ENCODE data around the gene SLC3A2.
"Not testable (repeated sequence)": the region's sequence is repeated elsewhere in the genome, so short reads cannot be mapped to it uniquely, and the experiment has no call there.

Gene SLC3A2

DNA sequence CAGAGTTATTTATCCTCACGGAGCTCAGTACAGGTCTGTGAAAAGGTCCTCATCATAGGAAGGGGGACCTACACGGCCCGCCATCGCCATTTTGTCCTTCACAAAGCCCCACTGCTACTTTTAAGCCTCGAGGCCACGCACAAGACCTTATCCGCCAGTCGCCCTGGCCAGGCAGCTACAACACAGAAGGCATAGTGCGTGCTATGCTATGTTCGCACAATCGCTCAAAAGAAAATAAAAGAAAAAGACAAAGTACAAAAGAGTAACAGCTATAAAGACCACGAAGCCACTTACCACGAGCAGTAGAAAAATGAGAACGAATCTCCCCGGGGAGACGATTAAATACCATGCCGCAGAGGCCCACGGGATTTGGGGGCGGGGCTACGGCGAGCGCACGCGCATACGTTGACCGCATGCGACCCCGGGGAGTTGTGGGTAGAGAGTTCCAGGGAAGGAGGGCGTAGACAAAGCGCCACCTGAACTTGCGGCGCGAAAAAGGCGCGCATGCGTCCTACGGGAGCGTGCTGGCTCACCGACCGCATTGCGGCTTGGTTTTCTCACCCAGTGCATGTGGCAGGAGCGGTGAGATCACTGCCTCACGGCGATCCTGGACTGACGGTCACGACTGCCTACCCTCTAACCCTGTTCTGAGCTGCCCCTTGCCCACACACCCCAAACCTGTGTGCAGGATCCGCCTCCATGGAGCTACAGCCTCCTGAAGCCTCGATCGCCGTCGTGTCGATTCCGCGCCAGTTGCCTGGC is 24.9 kb upstream of the SLC3A2 start:
- peak overlapping the region; percentile 12 for H2AK5ac ChIP-seq (ENCODE audit: low read length)
- peak overlapping the region; percentile 88 for H3K4ac ChIP-seq (ENCODE audit: low read depth, low read length)
- peaks cover 73% of the 10 kb centered on the region for H3K79me2 ChIP-seq (ENCODE audit: control insufficient read depth, insufficient read depth, low read length)
- peak overlapping the region; percentile 82 for H3K18ac ChIP-seq (ENCODE audit: low read length)
- H2BK15ac ChIP-seq (replicated peaks; ENCODE audit: low read depth) = no peak overlapping the region
- H3K36me3 ChIP-seq (ENCODE audit: control insufficient read depth, insufficient read depth, low read length) = peaks cover 19% of the 10 kb centered on the region
- H4K5ac ChIP-seq (ENCODE audit: low read length) = no peak overlapping the region
- H3K23ac ChIP-seq (ENCODE audit: low read length) = peak overlapping the region; percentile 10
- no CpG with 5 or more reads among the region's 54 CpGs for WGBS (ENCODE audit: extremely low coverage, insufficient coverage, low lambda C conversion rate)
- no peak overlapping the region for H4K8ac ChIP-seq (ENCODE audit: low read depth, low read length)
- H3K4me3 ChIP-seq (ENCODE audit: low read length) = peak overlapping the region; percentile 59
- H3K79me1 ChIP-seq (ENCODE audit: low read length) = peaks cover 1% of the 10 kb centered on the region
- peak overlapping the region; percentile 21 for H3K4me2 ChIP-seq (ENCODE audit: low read length)
- peak overlapping the region; percentile 94 for H3K9ac ChIP-seq (ENCODE audit: low read length)
- peak; percentile 99 for DNase-seq
- peak overlapping the region; percentile 62 for H3K27ac ChIP-seq (ENCODE audit: low read depth, low read length)
- peaks cover 2% of the 10 kb centered on the region for H3K4me1 ChIP-seq (ENCODE audit: control insufficient read depth, low read depth, low read length)
- no peak overlapping the region for H2BK120ac ChIP-seq (ENCODE audit: low read depth, low read length)
- H3K27me3 ChIP-seq (ENCODE audit: insufficient read depth, low read length, poor library complexity) = no peaks in the 10 kb centered on the region
- peak overlapping the region; percentile 90 for H2BK5ac ChIP-seq (ENCODE audit: low read length)
- H3K56ac ChIP-seq (ENCODE audit: low read length) = peak overlapping the region; percentile 96

- Histone ChIP-seq H3K79me2 (ENCODE audit: control insufficient read depth, insufficient read depth, low read length) (peaks cover 80% of the 10 kb centered on the region), H3K9ac (ENCODE audit: low read length) (peak overlapping the region; percentile 94), H3K23ac (ENCODE audit: low read length) (peak overlapping the region; percentile 10), H2BK15ac (replicated peaks; ENCODE audit: low read depth) (no peak overlapping the region), H4K5ac (ENCODE audit: low read length) (no peak overlapping the region), H3K27me3 (ENCODE audit: insufficient read depth, low read length, poor library complexity) (no peaks in the 10 kb centered on the region), H2AK5ac (ENCODE audit: low read length) (peak overlapping the region; percentile 12), H3K79me1 (ENCODE audit: low read length) (peaks cover 1% of the 10 kb centered on the region), H3K4me3 (ENCODE audit: low read length) (peak overlapping the region; percentile 59), H2BK120ac (ENCODE audit: low read depth, low read length) (no peak overlapping the region), H3K56ac (ENCODE audit: low read length) (peak overlapping the region; percentile 96), H3K4ac (ENCODE audit: low read depth, low read length) (peak overlapping the region; percentile 87), H3K18ac (ENCODE audit: low read length) (peak overlapping the region; percentile 55), H2BK5ac (ENCODE audit: low read length) (peak overlapping the region; percentile 90), H3K4me2 (ENCODE audit: low read length) (peak overlapping the region; percentile 21), H4K8ac (ENCODE audit: low read depth, low read length) (no peak overlapping the region), H3K36me3 (ENCODE audit: control insufficient read depth, insufficient read depth, low read length) (peaks cover 19% of the 10 kb centered on the region), H3K4me1 (ENCODE audit: control insufficient read depth, low read depth, low read length) (peaks cover 5% of the 10 kb centered on the region), H3K27ac (ENCODE audit: low read depth, low read length) (peak overlapping the region; percentile 62)
- WGBS (ENCODE audit: extremely low coverage, insufficient coverage, low lambda C conversion rate) = no CpG with 5 or more reads among the region's 20 CpGs
- no peak for DNase-seq
Observed at GRCh38 chr11:62856333-62856895, 24.3 kb upstream of the SLC3A2 start.

- Histone ChIP-seq H2BK15ac (replicated peaks; ENCODE audit: low read depth) (no peak overlapping the region), H3K36me3 (ENCODE audit: control insufficient read depth, insufficient read depth, low read length) (peaks cover 15% of the 10 kb centered on the region), H3K4me2 (ENCODE audit: low read length) (peak overlapping the region; percentile 88), H3K4me3 (ENCODE audit: low read length) (peak overlapping the region; percentile 59), H3K27me3 (ENCODE audit: insufficient read depth, low read length, poor library complexity) (no peaks in the 10 kb centered on the region), H3K56ac (ENCODE audit: low read length) (peak overlapping the region; percentile 96), H2BK5ac (ENCODE audit: low read length) (peak overlapping the region; percentile 55), H3K9ac (ENCODE audit: low read length) (peak overlapping the region; percentile 94), H4K8ac (ENCODE audit: low read depth, low read length) (no peak overlapping the region), H3K4ac (ENCODE audit: low read depth, low read length) (peak overlapping the region; percentile 22), H3K79me2 (ENCODE audit: control insufficient read depth, insufficient read depth, low read length) (peaks cover 79% of the 10 kb centered on the region), H3K18ac (ENCODE audit: low read length) (peak overlapping the region; percentile 33), H2BK120ac (ENCODE audit: low read depth, low read length) (peak overlapping the region; percentile 45), H3K23ac (ENCODE audit: low read length) (no peak overlapping the region), H3K4me1 (ENCODE audit: control insufficient read depth, low read depth, low read length) (peaks cover 5% of the 10 kb centered on the region), H4K5ac (ENCODE audit: low read length) (no peak overlapping the region), H3K27ac (ENCODE audit: low read depth, low read length) (peak overlapping the region; percentile 51), H3K79me1 (ENCODE audit: low read length) (peaks cover 1% of the 10 kb centered on the region), H2AK5ac (ENCODE audit: low read length) (no peak overlapping the region)
- no peak for DNase-seq
- WGBS (ENCODE audit: extremely low coverage, insufficient coverage, low lambda C conversion rate) = no CpG with 5 or more reads among the region's 2 CpGs
Observed at GRCh38 chr11:62857541-62857982, 23.1 kb upstream of the SLC3A2 start.

GRCh38 chr11:62858201-62858600 is 22.5 kb upstream of the SLC3A2 start:
- Histone ChIP-seq H3K56ac (ENCODE audit: low read length) (peak overlapping the region; percentile 91), H4K5ac (ENCODE audit: low read length) (no peak overlapping the region), H2AK5ac (ENCODE audit: low read length) (peak overlapping the region; percentile 65), H3K79me1 (ENCODE audit: low read length) (peaks cover 1% of the 10 kb centered on the region), H4K8ac (ENCODE audit: low read depth, low read length) (no peak overlapping the region), H3K27me3 (ENCODE audit: insufficient read depth, low read length, poor library complexity) (no peaks in the 10 kb centered on the region), H3K36me3 (ENCODE audit: control insufficient read depth, insufficient read depth, low read length) (peaks cover 14% of the 10 kb centered on the region), H3K4me2 (ENCODE audit: low read length) (peak overlapping the region; percentile 88), H3K18ac (ENCODE audit: low read length) (no peak overlapping the region), H3K27ac (ENCODE audit: low read depth, low read length) (peak overlapping the region; percentile 16), H2BK15ac (replicated peaks; ENCODE audit: low read depth) (no peak overlapping the region), H3K23ac (ENCODE audit: low read length) (no peak overlapping the region), H3K4me1 (ENCODE audit: control insufficient read depth, low read depth, low read length) (peaks cover 5% of the 10 kb centered on the region), H3K4me3 (ENCODE audit: low read length) (peak overlapping the region; percentile 62), H3K9ac (ENCODE audit: low read length) (peak overlapping the region; percentile 94), H2BK120ac (ENCODE audit: low read depth, low read length) (no peak overlapping the region), H3K4ac (ENCODE audit: low read depth, low read length) (no peak overlapping the region), H2BK5ac (ENCODE audit: low read length) (peak overlapping the region; percentile 42), H3K79me2 (ENCODE audit: control insufficient read depth, insufficient read depth, low read length) (peaks cover 80% of the 10 kb centered on the region)
- DNase-seq = no peak
- WGBS (ENCODE audit: extremely low coverage, insufficient coverage, low lambda C conversion rate) = no CpG with 5 or more reads among the region's 7 CpGs

DNA sequence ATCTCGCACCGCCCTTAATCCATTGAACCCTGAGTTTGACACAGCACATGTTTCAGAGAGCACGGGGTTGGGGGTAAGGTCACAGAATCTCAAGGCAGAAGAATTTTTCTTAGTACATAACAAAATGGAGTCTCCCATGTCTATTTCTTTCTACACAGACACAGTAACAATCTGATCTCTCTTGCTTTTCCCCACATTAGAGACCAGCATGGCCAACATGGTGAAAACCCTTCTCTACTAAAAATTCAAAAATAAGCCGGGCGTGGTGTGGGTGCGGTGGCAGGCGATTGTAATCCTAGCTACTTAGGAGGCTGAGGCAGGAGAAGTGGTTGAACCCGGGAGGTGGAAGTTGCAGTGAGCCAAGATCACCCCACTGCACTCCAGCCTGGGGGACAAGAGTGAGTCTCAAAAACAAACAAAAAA is 21.4 kb upstream of the SLC3A2 start:
- H4K8ac ChIP-seq (ENCODE audit: low read depth, low read length); H3K27me3 ChIP-seq (ENCODE audit: insufficient read depth, low read length, poor library complexity); DNase-seq; H3K18ac ChIP-seq (ENCODE audit: low read length); H3K36me3 ChIP-seq (ENCODE audit: control insufficient read depth, insufficient read depth, low read length); H2BK15ac ChIP-seq (replicated peaks; ENCODE audit: low read depth); H3K79me1 ChIP-seq (ENCODE audit: low read length); H4K5ac ChIP-seq (ENCODE audit: low read length); H3K4ac ChIP-seq (ENCODE audit: low read depth, low read length); H2BK5ac ChIP-seq (ENCODE audit: low read length); H2AK5ac ChIP-seq (ENCODE audit: low read length); H3K4me3 ChIP-seq (ENCODE audit: low read length); H2BK120ac ChIP-seq (ENCODE audit: low read depth, low read length); H3K4me2 ChIP-seq (ENCODE audit: low read length): not testable (repeated sequence)
- Histone ChIP-seq H3K4me1 (ENCODE audit: control insufficient read depth, low read depth, low read length) (peaks cover 12% of the 10 kb centered on the region), H3K23ac (ENCODE audit: low read length) (peak overlapping the region; percentile 18), H3K27ac (ENCODE audit: low read depth, low read length) (peak overlapping the region; percentile 33), H3K79me2 (ENCODE audit: control insufficient read depth, insufficient read depth, low read length) (peaks cover 79% of the 10 kb centered on the region), H3K9ac (ENCODE audit: low read length) (peak overlapping the region; percentile 55), H3K56ac (ENCODE audit: low read length) (peak overlapping the region; percentile 47)
- no CpG with 5 or more reads among the region's 8 CpGs for WGBS (ENCODE audit: extremely low coverage, insufficient coverage, low lambda C conversion rate)
